Thyroid gland (tissue), 4 donors: Measurements from ENCODE around the gene RDM1. TPM values are rescaled to one million over a fixed set of nuclear protein-coding genes. Genes with fewer than 3 reads are reported as not detected.

Experiments
- DNase-seq, 2 donors: peaks; one replicate each; pipeline ENCODE4 v3.0.0-alpha.2; 2019
- H3K27ac ChIP-seq, 3 donors: fragments of 200-600 bp; sonication (generic); 1 replicate in 2 of 3; 2 replicates in 1 of 3; pipeline ENCODE4 v1.5.1; 2016 to 2019; ENCODE audit warnings: mild to moderate bottlenecking in 1 of 3, moderate library complexity in 1 of 3
- H3K27me3 ChIP-seq: fragments of 200-600 bp; sonication (generic); one replicate; pipeline ENCODE4 v1.5.1; 2019
- H3K36me3 ChIP-seq, 2 donors: fragments of 200-600 bp; sonication (generic); one replicate each; pipeline ENCODE4 v1.5.1; 2016 to 2019
- H3K4me1 ChIP-seq, 2 donors: fragments of 200-600 bp; sonication (generic); one replicate each; pipeline ENCODE4 v1.5.1; 2017 to 2019
- H3K4me3 ChIP-seq, 3 donors: fragments of 200-600 bp; sonication (generic); replicated peaks in 1 of 3; 1 replicate in 2 of 3; 2 replicates in 1 of 3; pipeline ENCODE4 v1.5.1; 2016; ENCODE audit warnings: mild to moderate bottlenecking in 1 of 3
- H3K9me3 ChIP-seq: fragments of 200-600 bp; sonication (generic); one replicate; pipeline ENCODE4 v1.5.1; 2017
- CTCF ChIP-seq, 6 experiments: fragments of 200-600 bp in 3 of 6; fragments of 450-650 bp in 3 of 6; sonication (generic) in 3 of 6; IDR thresholded peaks; one replicate each; pipeline ENCODE4 v1.5.1; 2016 to 2019; ENCODE audit warnings: antibody characterized with exemption in 6 of 6, mild to moderate bottlenecking in 2 of 6, inconsistent platforms in 1 of 6, moderate library complexity in 1 of 6
- POLR2A ChIP-seq, 2 donors: fragments of 450-650 bp; IDR thresholded peaks; one replicate each; pipeline ENCODE4 v1.6.1; 2017; ENCODE audit warnings: antibody characterized with exemption in 2 of 2, mild to moderate bottlenecking in 2 of 2, moderate library complexity in 1 of 2
- WGBS, 2 donors: methylation state at CpG; one replicate each; pipeline ENCODE4 v1.1.5; 2017; 5-methylcytosine and 5-hydroxymethylcytosine counted together
- intact Hi-C: fragments of 100-400 bp; cut with DNase I; formaldehyde crosslinking; loops from one replicate; pipeline ENCODE4 v1.15.1; 2023
- total RNA-seq, 4 donors: library from RNA; depleted of rRNA; stranded (reverse); fragments of >200 nt; gene quantifications; one replicate each; pipeline ENCODE4 v1.2.3, GENCODE V29; 2016

RDM1 gene
- total RNA-seq, 4 donors from 2014 or later: 0.93 TPM; not detected in 3

GRCh38 chr17:35972535-35972934 is 42.0 kb upstream of the RDM1 start:
- TF ChIP-seq POLR2A (IDR thresholded peaks at IDR 0.05) (no peak), CTCF (IDR thresholded peaks at IDR 0.05) (no peak)
- Histone ChIP-seq H3K4me3 (no peak overlapping the region), H3K27ac (no peak overlapping the region), H3K27me3 (no peaks in the 10 kb centered on the region), H3K4me1 (no peaks in the 10 kb centered on the region), H3K36me3 (no peaks in the 10 kb centered on the region), H3K9me3 (no peaks in the 10 kb centered on the region)
- 84 to 97% methylated on average over 6 of the region's 6 CpGs for WGBS, 2 donors
- no peak for DNase-seq
- intact Hi-C loops: loop anchor here (5.0 kb wide), 2 partner anchors 100 to 175 kb away; no protein-coding TSS in a partner anchor

DNA sequence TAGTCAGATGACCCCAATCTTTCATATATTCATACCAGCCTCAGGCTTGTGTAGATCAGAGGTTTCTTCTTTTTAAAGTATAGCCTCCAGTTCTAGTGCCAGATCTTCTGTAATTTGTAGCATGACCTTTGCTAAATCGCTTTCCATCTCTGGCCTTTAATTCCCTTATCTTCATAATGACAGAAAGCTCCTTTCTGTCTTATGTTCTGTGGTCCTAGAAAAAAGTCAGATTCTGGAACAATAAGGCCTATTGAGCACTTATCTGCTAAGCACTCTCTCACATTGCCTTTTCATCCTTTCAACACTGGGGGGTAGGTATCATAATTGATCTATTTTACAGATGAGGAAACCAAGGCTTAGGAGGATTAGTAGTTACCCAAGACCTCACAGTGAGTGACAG is 41.5 kb upstream of the RDM1 start:
- Histone ChIP-seq H3K4me3 (no peak overlapping the region), H3K36me3 (no peaks in the 10 kb centered on the region), H3K27me3 (no peaks in the 10 kb centered on the region), H3K27ac (no peak overlapping the region), H3K4me1 (no peaks in the 10 kb centered on the region), H3K9me3 (no peaks in the 10 kb centered on the region)
- WGBS, 2 donors: 94 to 95% methylated on average over 1 of the region's 1 CpG
- intact Hi-C loops: loop anchor here (5.0 kb wide), 2 partner anchors 100 to 175 kb away; no protein-coding TSS in a partner anchor
- no peak for TF ChIP-seq POLR2A (IDR thresholded peaks at IDR 0.05)
- TF ChIP-seq CTCF (IDR thresholded peaks at IDR 0.05): no peak
- no peak for DNase-seq

DNA sequence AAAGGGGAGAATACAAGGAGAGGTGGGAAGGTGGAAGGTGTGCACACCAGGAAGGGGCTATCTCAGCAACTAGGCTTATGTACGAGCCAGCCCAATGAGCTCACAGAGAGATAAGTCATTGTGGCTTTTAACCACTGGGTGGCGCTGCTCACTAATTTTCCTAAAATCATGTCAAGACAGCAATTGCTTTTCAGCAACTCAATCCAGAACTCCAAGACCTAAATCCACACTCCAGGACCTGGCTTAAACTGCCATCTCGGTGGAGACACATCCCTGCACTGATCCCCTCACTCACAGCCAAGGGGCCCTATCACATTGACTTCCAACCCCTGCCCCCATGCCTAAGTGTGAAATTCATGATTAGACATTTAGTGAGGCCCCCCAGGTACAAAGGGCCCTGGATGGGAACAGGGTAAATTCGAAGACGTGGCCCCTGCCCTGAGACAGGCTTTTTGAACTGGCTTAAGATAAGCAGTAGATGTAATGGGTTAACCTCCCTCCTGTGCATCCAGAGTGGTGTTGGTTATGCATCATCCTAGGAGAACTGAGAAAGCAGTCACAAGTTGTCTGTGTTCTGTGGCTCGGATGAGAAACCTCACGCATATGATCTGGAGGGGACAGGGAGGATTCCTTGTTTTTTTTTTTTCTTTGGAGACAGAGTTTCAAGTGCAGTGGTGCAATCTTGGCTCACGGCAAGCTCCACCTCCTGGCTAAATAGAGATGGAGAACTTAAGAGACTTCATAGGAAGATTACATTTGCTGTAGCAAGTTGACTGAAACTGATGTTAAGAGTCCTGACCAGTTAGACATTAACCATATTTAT is 39.2 kb upstream of the RDM1 start:
- intact Hi-C loops: loop anchor here (5.0 kb wide), 2 partner anchors 103 to 178 kb away; no protein-coding TSS in a partner anchor
- Histone ChIP-seq H3K36me3 (no peaks in the 10 kb centered on the region), H3K9me3 (no peaks in the 10 kb centered on the region), H3K4me1 (no peaks in the 10 kb centered on the region), H3K4me3 (no peak overlapping the region), H3K27me3 (no peaks in the 10 kb centered on the region), H3K27ac (no peak overlapping the region)
- 40 to 47% methylated on average over 8 of the region's 8 CpGs for WGBS, 2 donors
- TF ChIP-seq POLR2A (IDR thresholded peaks at IDR 0.05): no peak
- peak; percentile 71 to 82 (median 78) for TF ChIP-seq CTCF (IDR thresholded peaks at IDR 0.05)
- DNase-seq: peak; percentile 73 to 81

DNA sequence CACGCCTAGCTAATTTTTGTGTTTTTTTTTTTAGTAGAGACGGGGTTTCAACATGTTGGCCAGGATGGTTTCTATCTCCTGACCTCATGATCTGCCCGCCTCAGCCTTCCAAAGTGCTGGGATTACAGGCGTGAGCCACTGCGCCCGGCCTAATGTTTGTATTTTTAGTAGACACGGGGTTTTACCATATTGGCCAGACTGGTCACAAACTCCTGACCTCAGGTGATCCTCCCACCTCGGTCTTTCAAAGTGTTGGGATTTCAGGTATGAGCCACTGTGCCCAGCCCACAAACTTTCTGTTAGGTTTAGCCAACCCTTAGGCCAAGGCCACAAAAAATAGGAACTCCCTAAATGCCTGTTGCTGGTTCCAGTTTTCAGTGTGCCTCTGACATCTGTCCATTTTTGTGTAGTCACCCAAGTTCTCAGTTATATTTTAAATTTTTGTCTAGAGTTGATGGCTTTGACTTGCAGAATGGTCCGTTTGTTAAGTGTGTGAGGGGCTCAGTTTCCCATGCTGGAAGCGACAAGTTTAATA is 38.0 kb upstream of the RDM1 start:
- intact Hi-C loops: no loop called here
- Histone ChIP-seq H3K36me3 (no peaks in the 10 kb centered on the region), H3K27me3 (no peaks in the 10 kb centered on the region), H3K4me3 (no peak overlapping the region), H3K4me1 (no peaks in the 10 kb centered on the region), H3K27ac (no peak overlapping the region), H3K9me3 (no peaks in the 10 kb centered on the region)
- TF ChIP-seq POLR2A (IDR thresholded peaks at IDR 0.05): no peak
- no peak for TF ChIP-seq CTCF (IDR thresholded peaks at IDR 0.05)
- DNase-seq: no peak
- 81 to 89% methylated on average over 10 of the region's 10 CpGs for WGBS, 2 donors

- Histone ChIP-seq H3K36me3 (no peaks in the 10 kb centered on the region), H3K27me3 (no peaks in the 10 kb centered on the region), H3K4me3 (no peak overlapping the region), H3K9me3 (no peaks in the 10 kb centered on the region), H3K4me1 (no peaks in the 10 kb centered on the region), H3K27ac (no peak overlapping the region)
- WGBS, 2 donors: 91 to 94% methylated on average over 7 of the region's 7 CpGs
- intact Hi-C loops: no loop called here
- TF ChIP-seq CTCF (IDR thresholded peaks at IDR 0.05) (no peak), POLR2A (IDR thresholded peaks at IDR 0.05) (no peak)
- DNase-seq: no peak
Measured at GRCh38 chr17:35965272-35965671, 34.7 kb upstream of the RDM1 start.
